CD4-positive, alpha-beta T cell treated with Interleukin-10 for 1 hour (primary cell): ENCODE results near the gene ARHGAP33.
"Not testable (repeated sequence)": the region's sequence is repeated elsewhere in the genome, so short reads cannot be mapped to it uniquely, and the experiment has no call there.

ENCODE experiments used
- DNase-seq: peaks from one replicate; pipeline ENCODE4 v3.0.0-alpha.2; 2020

The ARHGAP33 gene

GRCh38 chr19:35795564-35795963 is 20.2 kb downstream of the ARHGAP33 start:
- DNase-seq: not testable (repeated sequence)

- DNase-seq: no peak
These were observed 21.5 kb downstream of the ARHGAP33 start for GRCh38 chr19:35796645-35797542.

GRCh38 chr19:35797663-35798062 is 22.3 kb downstream of the ARHGAP33 start:
- DNase-seq: no peak

GRCh38 chr19:35801828-35802227 is 26.5 kb downstream of the ARHGAP33 start:
- no peak for DNase-seq

GRCh38 chr19:35805526-35806102 is 30.2 kb downstream of the ARHGAP33 start:
- DNase-seq: no peak

GRCh38 chr19:35806597-35806996 is 31.2 kb downstream of the ARHGAP33 start:
- DNase-seq: no peak

GRCh38 chr19:35807633-35808032 is 32.3 kb downstream of the ARHGAP33 start:
- no peak for DNase-seq

- DNase-seq: no peak
These were observed 36.2 kb downstream of the ARHGAP33 start for GRCh38 chr19:35811317-35812219.

- DNase-seq: no peak
These were observed 37.1 kb downstream of the ARHGAP33 start, which contains the start of gene PRODH2 for GRCh38 chr19:35812220-35813042. Gene PRODH2, minus strand, starts transcription at chr19:35812845. Its CDS starts 40 bp downstream, at chr19:35812805.

- DNase-seq: no peak
These were observed 37.9 kb downstream of the ARHGAP33 start for GRCh38 chr19:35813043-35813890.

GRCh38 chr19:35816262-35816661 is 40.9 kb downstream of the ARHGAP33 start:
- no peak for DNase-seq

GRCh38 chr19:35816846-35817245 is 41.5 kb downstream of the ARHGAP33 start:
- DNase-seq: no peak

- no peak for DNase-seq
These were observed 43.1 kb downstream of the ARHGAP33 start for GRCh38 chr19:35818445-35818844.

- no peak for DNase-seq
These were observed 47.2 kb downstream of the ARHGAP33 start for GRCh38 chr19:35822579-35822978.

- DNase-seq: no peak
These were observed 48.8 kb downstream of the ARHGAP33 start for GRCh38 chr19:35824150-35824549.

- DNase-seq: peak; percentile 38
These were observed 53.4 kb downstream of the ARHGAP33 start for GRCh38 chr19:35828692-35829301.

GRCh38 chr19:35830986-35831385 is 55.6 kb downstream of the ARHGAP33 start:
- no peak for DNase-seq

GRCh38 chr19:35832054-35832453 is 56.7 kb downstream of the ARHGAP33 start:
- DNase-seq: no peak

- no peak for DNase-seq
These were observed 58.6 kb downstream of the ARHGAP33 start for GRCh38 chr19:35833972-35834371.

- not testable (repeated sequence) for DNase-seq
These were observed 60.7 kb downstream of the ARHGAP33 start for GRCh38 chr19:35836096-35836495.
